ENCODE results near the gene PHYKPL. TPM values are rescaled to one million over a fixed set of nuclear protein-coding genes. Genes with fewer than 3 reads are reported as not detected.

The PHYKPL gene
- total and polyA plus RNA-seq, 4 donors = 16.9 to 164 (median 80.2) TPM

- H3K4me3 ChIP-seq (ENCODE audit: low read length in 2 of 2) = no peak overlapping the region
- intact Hi-C loops (cut with DNase I) = no loop called here
- H3K27ac ChIP-seq (ENCODE audit: low read depth in 1 of 2, low read length in 2 of 2) = no peak overlapping the region
- DNase-seq = no peak
- H3K36me3 ChIP-seq (ENCODE audit: control insufficient read depth in 1 of 2, insufficient read depth in 2 of 2, low read length in 1 of 2) = no peaks in the 10 kb centered on the region
- no peaks in the 10 kb centered on the region for H3K4me1 ChIP-seq (ENCODE audit: control insufficient read depth in 1 of 2, insufficient read depth in 2 of 2, low read length in 2 of 2)
- no peak for ATAC-seq (ENCODE audit: low FRiP score)
- H3K9me3 ChIP-seq (ENCODE audit: control insufficient read depth, low read length) = no peaks in the 10 kb centered on the region
- 72 to 83% methylated on average over 4 of the region's 4 CpGs for WGBS, 2 donors
- no peaks in the 10 kb centered on the region for H3K27me3 ChIP-seq (ENCODE audit: control insufficient read depth in 1 of 2, insufficient read depth in 2 of 2, low read length in 1 of 2)
These were observed 40.9 kb downstream of the PHYKPL start for GRCh38 chr5:178191661-178192060.

GRCh38 chr5:178189433-178189832 lies 43.2 kb downstream of the PHYKPL start:
- ATAC-seq (ENCODE audit: low FRiP score) = no peak

GRCh38 chr5:178187014-178187413 lies 45.6 kb downstream of the PHYKPL start, which contains the start of gene GMCL2:
Gene GMCL2, minus strand, starts transcription at chr5:178187371. Its CDS starts 72 bp downstream, at chr5:178187299.
- ATAC-seq (ENCODE audit: low FRiP score) = no peak
- WGBS, 2 donors = 67 to 72% methylated on average over 27 of the region's 27 CpGs
- H3K36me3 ChIP-seq (ENCODE audit: control insufficient read depth in 1 of 2, insufficient read depth in 2 of 2, low read length in 1 of 2) = no peaks in the 10 kb centered on the region

More at GRCh38 chr5:178189433-178189832, 43.2 kb downstream of the PHYKPL start:
- Histone ChIP-seq H3K27me3 (ENCODE audit: control insufficient read depth in 1 of 2, insufficient read depth in 2 of 2, low read length in 1 of 2) (no peaks in the 10 kb centered on the region), H3K9me3 (ENCODE audit: control insufficient read depth, low read length) (no peaks in the 10 kb centered on the region), H3K4me3 (ENCODE audit: low read length in 2 of 2) (no peak overlapping the region), H3K4me1 (ENCODE audit: control insufficient read depth in 1 of 2, insufficient read depth in 2 of 2, low read length in 2 of 2) (no peaks in the 10 kb centered on the region), H3K36me3 (ENCODE audit: control insufficient read depth in 1 of 2, insufficient read depth in 2 of 2, low read length in 1 of 2) (no peaks in the 10 kb centered on the region), H3K27ac (ENCODE audit: low read depth in 1 of 2, low read length in 2 of 2) (no peak overlapping the region)
- intact Hi-C loops (cut with DNase I) = no loop called here
- WGBS, 2 donors = 45 to 46% methylated on average over 2 of the region's 2 CpGs
- DNase-seq = no peak

GRCh38 chr5:178186427-178186826 lies 46.2 kb downstream of the PHYKPL start:
- Histone ChIP-seq H3K36me3 (ENCODE audit: control insufficient read depth in 1 of 2, insufficient read depth in 2 of 2, low read length in 1 of 2) (no peaks in the 10 kb centered on the region), H3K4me3 (ENCODE audit: low read length in 2 of 2) (no peak overlapping the region), H3K4me1 (ENCODE audit: control insufficient read depth in 1 of 2, insufficient read depth in 2 of 2, low read length in 2 of 2) (no peaks in the 10 kb centered on the region), H3K27ac (ENCODE audit: low read depth in 1 of 2, low read length in 2 of 2) (no peak overlapping the region), H3K9me3 (ENCODE audit: control insufficient read depth, low read length) (no peaks in the 10 kb centered on the region), H3K27me3 (ENCODE audit: control insufficient read depth in 1 of 2, insufficient read depth in 2 of 2, low read length in 1 of 2) (no peaks in the 10 kb centered on the region)
- DNase-seq (no peak), ATAC-seq (ENCODE audit: low FRiP score) (no peak)
- intact Hi-C loops (cut with DNase I) = no loop called here
- WGBS, 2 donors = 60% methylated on average over 6 of the region's 6 CpGs

More at GRCh38 chr5:178187014-178187413, 45.6 kb downstream of the PHYKPL start, which contains the start of gene GMCL2:
- DNase-seq = peak in 1 of 2 donors; percentile 73
- H3K27ac ChIP-seq (ENCODE audit: low read depth in 1 of 2, low read length in 2 of 2) = no peak within 1 kb of the TSS
- H3K4me3 ChIP-seq (ENCODE audit: low read length in 2 of 2) = no peak within 1 kb of the TSS
- H3K4me1 ChIP-seq (ENCODE audit: control insufficient read depth in 1 of 2, insufficient read depth in 2 of 2, low read length in 2 of 2) = no peaks in the 10 kb centered on the region
- H3K27me3 ChIP-seq (ENCODE audit: control insufficient read depth in 1 of 2, insufficient read depth in 2 of 2, low read length in 1 of 2) = no peaks in the 10 kb centered on the region
- intact Hi-C loops (cut with DNase I) = no loop called here
- no peaks in the 10 kb centered on the region for H3K9me3 ChIP-seq (ENCODE audit: control insufficient read depth, low read length)

GRCh38 chr5:178182158-178182876 lies 50.3 kb downstream of the PHYKPL start:
- DNase-seq = no peak
- WGBS, 2 donors = 45 to 47% methylated on average over 4 of the region's 4 CpGs
- intact Hi-C loops (cut with DNase I) = no loop called here
- no peak overlapping the region for H3K4me3 ChIP-seq (ENCODE audit: low read length in 2 of 2)
- H3K27me3 ChIP-seq (ENCODE audit: control insufficient read depth in 1 of 2, insufficient read depth in 2 of 2, low read length in 1 of 2) = no peaks in the 10 kb centered on the region
- peaks cover 2% of the 10 kb centered on the region for H3K9me3 ChIP-seq (ENCODE audit: control insufficient read depth, low read length)
- no peak overlapping the region for H3K27ac ChIP-seq (ENCODE audit: low read depth in 1 of 2, low read length in 2 of 2)
- H3K36me3 ChIP-seq (ENCODE audit: control insufficient read depth in 1 of 2, insufficient read depth in 2 of 2, low read length in 1 of 2) = no peaks in the 10 kb centered on the region
- no peak for ATAC-seq (ENCODE audit: low FRiP score)
- H3K4me1 ChIP-seq (ENCODE audit: control insufficient read depth in 1 of 2, insufficient read depth in 2 of 2, low read length in 2 of 2) = no peaks in the 10 kb centered on the region

GRCh38 chr5:178180141-178180863 lies 52.3 kb downstream of the PHYKPL start:
- WGBS, 2 donors = 15 to 18% methylated on average over 9 of the region's 9 CpGs
- Histone ChIP-seq H3K36me3 (ENCODE audit: control insufficient read depth in 1 of 2, insufficient read depth in 2 of 2, low read length in 1 of 2) (no peaks in the 10 kb centered on the region), H3K9me3 (ENCODE audit: control insufficient read depth, low read length) (peaks cover 2% of the 10 kb centered on the region), H3K4me3 (ENCODE audit: low read length in 2 of 2) (no peak overlapping the region), H3K27ac (ENCODE audit: low read depth in 1 of 2, low read length in 2 of 2) (no peak overlapping the region), H3K4me1 (ENCODE audit: control insufficient read depth in 1 of 2, insufficient read depth in 2 of 2, low read length in 2 of 2) (no peaks in the 10 kb centered on the region), H3K27me3 (ENCODE audit: control insufficient read depth in 1 of 2, insufficient read depth in 2 of 2, low read length in 1 of 2) (no peaks in the 10 kb centered on the region)
- ATAC-seq (ENCODE audit: low FRiP score) = no peak
- no peak for DNase-seq
- intact Hi-C loops (cut with DNase I) = no loop called here

- intact Hi-C loops (cut with DNase I) = no loop called here
- Histone ChIP-seq H3K27ac (ENCODE audit: low read depth in 1 of 2, low read length in 2 of 2) (no peak overlapping the region), H3K27me3 (ENCODE audit: control insufficient read depth in 1 of 2, insufficient read depth in 2 of 2, low read length in 1 of 2) (no peaks in the 10 kb centered on the region), H3K36me3 (ENCODE audit: control insufficient read depth in 1 of 2, insufficient read depth in 2 of 2, low read length in 1 of 2) (no peaks in the 10 kb centered on the region), H3K4me1 (ENCODE audit: control insufficient read depth in 1 of 2, insufficient read depth in 2 of 2, low read length in 2 of 2) (no peaks in the 10 kb centered on the region), H3K4me3 (ENCODE audit: low read length in 2 of 2) (no peak overlapping the region), H3K9me3 (ENCODE audit: control insufficient read depth, low read length) (peaks cover 2% of the 10 kb centered on the region)
- WGBS, 2 donors = 77 to 85% methylated on average over 8 of the region's 8 CpGs
- ATAC-seq (ENCODE audit: low FRiP score) = no peak
- DNase-seq = no peak
These were observed 55.0 kb downstream of the PHYKPL start for GRCh38 chr5:178177569-178177968.

GRCh38 chr5:178176791-178177190 lies 55.8 kb downstream of the PHYKPL start:
- DNase-seq (no peak), ATAC-seq (ENCODE audit: low FRiP score) (no peak)
- Histone ChIP-seq H3K36me3 (ENCODE audit: control insufficient read depth in 1 of 2, insufficient read depth in 2 of 2, low read length in 1 of 2) (no peaks in the 10 kb centered on the region), H3K9me3 (ENCODE audit: control insufficient read depth, low read length) (peaks cover 2% of the 10 kb centered on the region), H3K4me3 (ENCODE audit: low read length in 2 of 2) (no peak overlapping the region), H3K27ac (ENCODE audit: low read depth in 1 of 2, low read length in 2 of 2) (no peak overlapping the region), H3K27me3 (ENCODE audit: control insufficient read depth in 1 of 2, insufficient read depth in 2 of 2, low read length in 1 of 2) (no peaks in the 10 kb centered on the region), H3K4me1 (ENCODE audit: control insufficient read depth in 1 of 2, insufficient read depth in 2 of 2, low read length in 2 of 2) (no peaks in the 10 kb centered on the region)
- WGBS, 2 donors = 62 to 76% methylated on average over 6 of the region's 6 CpGs
- intact Hi-C loops (cut with DNase I) = no loop called here

- H3K4me3 ChIP-seq (ENCODE audit: low read length in 2 of 2) = no peak overlapping the region
- 85 to 93% methylated on average over 3 of the region's 3 CpGs for WGBS, 2 donors
- H3K27ac ChIP-seq (ENCODE audit: low read depth in 1 of 2, low read length in 2 of 2) = no peak overlapping the region
- intact Hi-C loops (cut with DNase I) = no loop called here
- ATAC-seq (ENCODE audit: low FRiP score) (no peak), DNase-seq (no peak)
- no peaks in the 10 kb centered on the region for H3K27me3 ChIP-seq (ENCODE audit: control insufficient read depth in 1 of 2, insufficient read depth in 2 of 2, low read length in 1 of 2)
- no peaks in the 10 kb centered on the region for H3K36me3 ChIP-seq (ENCODE audit: control insufficient read depth in 1 of 2, insufficient read depth in 2 of 2, low read length in 1 of 2)
- H3K4me1 ChIP-seq (ENCODE audit: control insufficient read depth in 1 of 2, insufficient read depth in 2 of 2, low read length in 2 of 2) = no peaks in the 10 kb centered on the region
- H3K9me3 ChIP-seq (ENCODE audit: control insufficient read depth, low read length) = no peaks in the 10 kb centered on the region
These were observed 58.1 kb downstream of the PHYKPL start for GRCh38 chr5:178174456-178174855.
